ENCODE results near the gene CGRRF1. TPM values are rescaled to one million over a fixed set of nuclear protein-coding genes. Genes with fewer than 3 reads are reported as not detected.

CGRRF1 gene
- total and polyA plus RNA-seq, 2 of the 13 experiments (the other 11 are each of a cell fraction or from before 2014, with no cell fraction given) = 16.8 to 18.2 TPM

DNA sequence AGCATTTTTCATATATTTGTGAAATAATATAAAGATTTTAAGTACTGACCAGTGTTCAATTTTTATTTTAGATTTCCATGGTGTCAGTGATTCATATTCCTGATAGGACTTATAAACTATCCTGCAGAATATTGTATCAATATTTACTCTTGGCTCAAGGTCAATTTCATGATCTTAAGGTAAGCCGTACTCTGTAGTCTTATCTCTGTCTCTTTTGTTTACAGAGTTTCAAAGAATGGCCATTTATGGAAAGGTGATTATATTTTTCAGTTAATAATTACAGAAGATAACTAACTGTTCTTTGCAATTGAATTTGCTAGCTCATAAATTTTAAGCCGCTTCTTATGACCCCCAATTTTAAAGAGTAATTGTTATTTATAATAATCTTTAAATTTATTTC is 27.9 kb downstream of the CGRRF1 start (continued):
- TF ChIP-seq, protein P1, sequence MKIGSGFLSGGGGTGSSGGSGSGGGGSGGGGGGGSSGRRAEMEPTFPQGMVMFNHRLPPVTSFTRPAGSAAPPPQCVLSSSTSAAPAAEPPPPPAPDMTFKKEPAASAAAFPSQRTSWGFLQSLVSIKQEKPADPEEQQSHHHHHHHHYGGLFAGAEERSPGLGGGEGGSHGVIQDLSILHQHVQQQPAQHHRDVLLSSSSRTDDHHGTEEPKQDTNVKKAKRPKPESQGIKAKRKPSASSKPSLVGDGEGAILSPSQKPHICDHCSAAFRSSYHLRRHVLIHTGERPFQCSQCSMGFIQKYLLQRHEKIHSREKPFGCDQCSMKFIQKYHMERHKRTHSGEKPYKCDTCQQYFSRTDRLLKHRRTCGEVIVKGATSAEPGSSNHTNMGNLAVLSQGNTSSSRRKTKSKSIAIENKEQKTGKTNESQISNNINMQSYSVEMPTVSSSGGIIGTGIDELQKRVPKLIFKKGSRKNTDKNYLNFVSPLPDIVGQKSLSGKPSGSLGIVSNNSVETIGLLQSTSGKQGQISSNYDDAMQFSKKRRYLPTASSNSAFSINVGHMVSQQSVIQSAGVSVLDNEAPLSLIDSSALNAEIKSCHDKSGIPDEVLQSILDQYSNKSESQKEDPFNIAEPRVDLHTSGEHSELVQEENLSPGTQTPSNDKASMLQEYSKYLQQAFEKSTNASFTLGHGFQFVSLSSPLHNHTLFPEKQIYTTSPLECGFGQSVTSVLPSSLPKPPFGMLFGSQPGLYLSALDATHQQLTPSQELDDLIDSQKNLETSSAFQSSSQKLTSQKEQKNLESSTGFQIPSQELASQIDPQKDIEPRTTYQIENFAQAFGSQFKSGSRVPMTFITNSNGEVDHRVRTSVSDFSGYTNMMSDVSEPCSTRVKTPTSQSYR (CRISPR knock-in tag; IDR thresholded peaks at IDR 0.05; ENCODE audit: borderline replicate concordance) = no peak
- TF ChIP-seq NPAS2 (CRISPR knock-in tag; IDR thresholded peaks at IDR 0.05; ENCODE audit: borderline replicate concordance) (no peak), GATAD2A (CRISPR knock-in tag; IDR thresholded peaks at IDR 0.05) (peak; percentile 71), ZNF614 (CRISPR knock-in tag; IDR thresholded peaks at IDR 0.05; ENCODE audit: borderline replicate concordance) (no peak), ZNF501 (CRISPR knock-in tag; IDR thresholded peaks at IDR 0.05) (no peak), ZNF605 (CRISPR knock-in tag; IDR thresholded peaks at IDR 0.05) (no peak), DR1 (CRISPR knock-in tag; IDR thresholded peaks at IDR 0.05) (no peak), CREB1 (IDR thresholded peaks at IDR 0.05) (no peak), CREB1 (CRISPR knock-in tag; IDR thresholded peaks at IDR 0.05) (peak; percentile 48; the same call in 1 of the 2 replicates), HMG20A (CRISPR knock-in tag; IDR thresholded peaks at IDR 0.05; ENCODE audit: borderline replicate concordance) (peak; percentile 83; the same call in 1 of the 2 replicates), NFYB (CRISPR knock-in tag; IDR thresholded peaks at IDR 0.05) (no peak)
- TF ChIP-seq, protein P2, sequence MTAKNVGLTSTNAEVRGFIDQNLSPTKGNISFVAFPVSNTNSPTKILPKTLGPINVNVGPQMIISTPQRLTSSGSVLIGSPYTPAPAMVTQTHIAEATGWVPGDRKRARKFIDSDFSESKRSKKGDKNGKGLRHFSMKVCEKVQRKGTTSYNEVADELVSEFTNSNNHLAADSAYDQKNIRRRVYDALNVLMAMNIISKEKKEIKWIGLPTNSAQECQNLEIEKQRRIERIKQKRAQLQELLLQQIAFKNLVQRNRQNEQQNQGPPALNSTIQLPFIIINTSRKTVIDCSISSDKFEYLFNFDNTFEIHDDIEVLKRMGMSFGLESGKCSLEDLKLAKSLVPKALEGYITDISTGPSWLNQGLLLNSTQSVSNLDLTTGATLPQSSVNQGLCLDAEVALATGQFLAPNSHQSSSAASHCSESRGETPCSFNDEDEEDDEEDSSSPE (CRISPR knock-in tag; IDR thresholded peaks at IDR 0.05) = no peak
- TF ChIP-seq, protein P3, sequence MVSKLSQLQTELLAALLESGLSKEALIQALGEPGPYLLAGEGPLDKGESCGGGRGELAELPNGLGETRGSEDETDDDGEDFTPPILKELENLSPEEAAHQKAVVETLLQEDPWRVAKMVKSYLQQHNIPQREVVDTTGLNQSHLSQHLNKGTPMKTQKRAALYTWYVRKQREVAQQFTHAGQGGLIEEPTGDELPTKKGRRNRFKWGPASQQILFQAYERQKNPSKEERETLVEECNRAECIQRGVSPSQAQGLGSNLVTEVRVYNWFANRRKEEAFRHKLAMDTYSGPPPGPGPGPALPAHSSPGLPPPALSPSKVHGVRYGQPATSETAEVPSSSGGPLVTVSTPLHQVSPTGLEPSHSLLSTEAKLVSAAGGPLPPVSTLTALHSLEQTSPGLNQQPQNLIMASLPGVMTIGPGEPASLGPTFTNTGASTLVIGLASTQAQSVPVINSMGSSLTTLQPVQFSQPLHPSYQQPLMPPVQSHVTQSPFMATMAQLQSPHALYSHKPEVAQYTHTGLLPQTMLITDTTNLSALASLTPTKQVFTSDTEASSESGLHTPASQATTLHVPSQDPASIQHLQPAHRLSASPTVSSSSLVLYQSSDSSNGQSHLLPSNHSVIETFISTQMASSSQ (IDR thresholded peaks at IDR 0.05; ENCODE audit: low read depth) = peak; percentile 86
- TF ChIP-seq, protein P3 (CRISPR knock-in tag; IDR thresholded peaks at IDR 0.05; ENCODE audit: borderline replicate concordance) = peak; percentile 80; the same call in 1 of the 2 replicates
- TF ChIP-seq, protein P4, sequence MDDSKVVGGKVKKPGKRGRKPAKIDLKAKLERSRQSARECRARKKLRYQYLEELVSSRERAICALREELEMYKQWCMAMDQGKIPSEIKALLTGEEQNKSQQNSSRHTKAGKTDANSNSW (CRISPR knock-in tag; IDR thresholded peaks at IDR 0.05; ENCODE audit: borderline replicate concordance) = no peak
- TF ChIP-seq, protein P5, sequence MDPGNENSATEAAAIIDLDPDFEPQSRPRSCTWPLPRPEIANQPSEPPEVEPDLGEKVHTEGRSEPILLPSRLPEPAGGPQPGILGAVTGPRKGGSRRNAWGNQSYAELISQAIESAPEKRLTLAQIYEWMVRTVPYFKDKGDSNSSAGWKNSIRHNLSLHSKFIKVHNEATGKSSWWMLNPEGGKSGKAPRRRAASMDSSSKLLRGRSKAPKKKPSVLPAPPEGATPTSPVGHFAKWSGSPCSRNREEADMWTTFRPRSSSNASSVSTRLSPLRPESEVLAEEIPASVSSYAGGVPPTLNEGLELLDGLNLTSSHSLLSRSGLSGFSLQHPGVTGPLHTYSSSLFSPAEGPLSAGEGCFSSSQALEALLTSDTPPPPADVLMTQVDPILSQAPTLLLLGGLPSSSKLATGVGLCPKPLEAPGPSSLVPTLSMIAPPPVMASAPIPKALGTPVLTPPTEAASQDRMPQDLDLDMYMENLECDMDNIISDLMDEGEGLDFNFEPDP (CRISPR knock-in tag; conservative IDR thresholded peaks at IDR 0.05) = no peak
- TF ChIP-seq, protein P6, sequence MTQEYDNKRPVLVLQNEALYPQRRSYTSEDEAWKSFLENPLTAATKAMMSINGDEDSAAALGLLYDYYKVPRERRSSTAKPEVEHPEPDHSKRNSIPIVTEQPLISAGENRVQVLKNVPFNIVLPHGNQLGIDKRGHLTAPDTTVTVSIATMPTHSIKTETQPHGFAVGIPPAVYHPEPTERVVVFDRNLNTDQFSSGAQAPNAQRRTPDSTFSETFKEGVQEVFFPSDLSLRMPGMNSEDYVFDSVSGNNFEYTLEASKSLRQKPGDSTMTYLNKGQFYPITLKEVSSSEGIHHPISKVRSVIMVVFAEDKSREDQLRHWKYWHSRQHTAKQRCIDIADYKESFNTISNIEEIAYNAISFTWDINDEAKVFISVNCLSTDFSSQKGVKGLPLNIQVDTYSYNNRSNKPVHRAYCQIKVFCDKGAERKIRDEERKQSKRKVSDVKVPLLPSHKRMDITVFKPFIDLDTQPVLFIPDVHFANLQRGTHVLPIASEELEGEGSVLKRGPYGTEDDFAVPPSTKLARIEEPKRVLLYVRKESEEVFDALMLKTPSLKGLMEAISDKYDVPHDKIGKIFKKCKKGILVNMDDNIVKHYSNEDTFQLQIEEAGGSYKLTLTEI (CRISPR knock-in tag; conservative IDR thresholded peaks at IDR 0.05) = no peak

All from HepG2 (cell line).